Activated CD4-positive, alpha-beta T cell treated with anti-CD3 and anti-CD28 coated beads, Interleukin-2, amount 10 ng/mL, durations not matched to agents 7 days and 5 days (primary cell): Measurements from ENCODE around the gene ASNSD1. TPM values are rescaled to one million over a fixed set of nuclear protein-coding genes. Genes with fewer than 3 reads are reported as not detected.
"Not testable (repeated sequence)": the region's sequence is repeated elsewhere in the genome, so short reads cannot be mapped to it uniquely, and the experiment has no call there.

ENCODE experiments used
- CTCF ChIA-PET: fragments of 350-600 bp; sonication (Branson Sonifier 250); formaldehyde crosslinking; loops from one replicate; lab custom pipeline; 2021; ENCODE audit warnings: antibody characterized with exemption; lab: Charles Lee
- POLR2A ChIA-PET: fragments of 350-600 bp; sonication (Branson Sonifier 250); formaldehyde crosslinking; loops from one replicate; lab custom pipeline; 2021; ENCODE audit warnings: antibody characterized with exemption; lab: Charles Lee
- DNase-seq: peaks from one replicate; pipeline ENCODE4 v3.0.0-alpha.2; 2020
- H3K27ac Mint-ChIP-seq: one replicate; pipeline ENCODE4 v1.8.0; 2021; ENCODE audit warnings: mild to moderate bottlenecking, moderate library complexity, mixed read lengths
- H3K27me3 Mint-ChIP-seq: one replicate; pipeline ENCODE4 v1.8.0; 2021; ENCODE audit warnings: mixed read lengths
- H3K36me3 Mint-ChIP-seq: one replicate; pipeline ENCODE4 v1.8.0; 2021; ENCODE audit warnings: low read depth, mixed read lengths
- H3K4me1 Mint-ChIP-seq: one replicate; pipeline ENCODE4 v1.8.0; 2021; ENCODE audit warnings: mixed read lengths
- H3K4me3 Mint-ChIP-seq: one replicate; pipeline ENCODE4 v1.8.0; 2021; ENCODE audit warnings: mild to moderate bottlenecking, moderate library complexity, mixed read lengths
- H3K9me3 Mint-ChIP-seq: one replicate; pipeline ENCODE4 v1.8.0; 2021; ENCODE audit warnings: mixed read lengths
- total RNA-seq, 2 experiments: library from RNA; stranded (reverse); gene quantifications; one replicate each; pipeline ENCODE4 v1.2.3, GENCODE V29; 2021

The ASNSD1 gene
- total RNA-seq, 2 experiments from 2014 or later: 34.8 to 40.3 TPM

DNA sequence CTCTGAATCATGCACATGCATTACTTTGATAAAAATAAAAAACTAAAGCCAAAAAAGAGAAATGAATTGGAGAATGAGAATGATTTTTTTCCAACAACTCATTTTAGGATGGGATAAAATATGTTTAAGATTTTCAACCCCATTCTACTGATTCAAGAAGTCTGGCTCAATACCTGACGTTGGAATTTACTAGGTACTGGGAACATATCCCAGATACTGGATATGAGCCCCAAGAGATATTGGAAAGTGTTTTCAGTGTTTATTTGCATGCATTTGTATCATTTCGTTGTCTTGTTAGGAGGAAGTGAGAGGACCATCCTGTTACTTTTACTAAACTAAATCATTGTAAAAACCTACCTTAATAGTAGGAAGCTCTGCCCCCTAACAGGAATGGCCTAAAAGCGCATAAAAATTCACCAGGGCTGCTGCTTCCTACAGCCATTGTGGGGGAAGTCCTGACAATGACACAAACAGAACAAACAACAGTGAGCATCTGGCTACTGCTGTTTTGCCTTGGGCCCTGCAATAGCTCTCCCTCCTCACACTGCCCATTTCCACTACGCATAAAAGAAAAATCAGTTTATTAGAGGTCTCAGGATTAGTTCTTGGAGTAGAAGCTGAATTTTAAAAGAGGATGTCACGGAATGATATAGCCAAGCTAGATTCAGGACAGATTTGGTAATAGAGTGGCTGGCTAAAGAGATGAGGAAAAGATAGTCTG is 48.4 kb downstream of the ASNSD1 start:
- H3K4me1 Mint-ChIP-seq: no peaks in the 10 kb centered on the region
- no peaks in the 10 kb centered on the region for H3K27me3 Mint-ChIP-seq
- H3K27ac Mint-ChIP-seq: no peak overlapping the region
- ChIA-PET POLR2A (no interaction called here), CTCF (no interaction called here)
- H3K9me3 Mint-ChIP-seq: peaks cover 8% of the 10 kb centered on the region
- no peak overlapping the region for H3K4me3 Mint-ChIP-seq
- no peak for DNase-seq
- H3K36me3 Mint-ChIP-seq: peaks cover 2% of the 10 kb centered on the region

DNA sequence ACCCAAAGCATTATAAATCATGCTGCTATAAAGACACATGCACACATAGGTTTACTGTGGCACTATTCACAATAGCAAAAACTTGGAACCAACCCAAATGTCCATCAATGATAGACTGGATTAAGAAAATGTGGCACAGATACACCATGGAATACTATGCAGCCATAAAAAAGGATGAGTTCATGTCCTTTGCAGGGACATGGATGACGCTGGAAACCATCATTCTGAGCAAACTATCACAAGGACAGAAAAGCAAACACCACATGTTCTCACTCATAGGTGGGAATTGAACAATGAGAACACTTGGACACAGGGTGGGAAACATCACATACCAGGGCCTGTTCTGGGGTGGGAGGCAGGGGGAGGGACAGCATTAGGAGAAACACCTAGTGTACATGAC is 56.3 kb downstream of the ASNSD1 start:
- CTCF ChIA-PET, H3K27ac Mint-ChIP-seq, H3K36me3 Mint-ChIP-seq, H3K27me3 Mint-ChIP-seq, H3K4me1 Mint-ChIP-seq, H3K4me3 Mint-ChIP-seq, DNase-seq, POLR2A ChIA-PET: not testable (repeated sequence)
- H3K9me3 Mint-ChIP-seq: peaks cover 11% of the 10 kb centered on the region

DNA sequence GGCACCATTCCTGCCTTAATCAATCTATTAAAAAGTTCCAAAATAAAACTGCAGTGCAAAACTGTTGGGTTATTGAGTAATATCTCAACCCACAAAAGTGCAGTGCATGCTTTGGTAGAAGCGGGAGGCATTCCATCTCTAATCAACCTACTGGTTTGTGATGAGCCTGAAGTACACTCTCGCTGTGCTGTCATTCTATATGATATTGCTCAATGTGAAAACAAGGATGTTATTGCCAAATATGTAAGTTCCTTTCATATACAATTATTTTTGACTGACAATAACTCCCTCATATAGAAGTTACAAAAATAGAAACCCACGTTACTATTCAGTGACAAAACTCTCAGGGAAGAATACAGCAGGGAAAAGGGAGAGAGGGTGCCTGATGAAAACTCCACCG is 58.3 kb downstream of the ASNSD1 start:
- POLR2A ChIA-PET: no interaction called here
- H3K4me1 Mint-ChIP-seq: no peaks in the 10 kb centered on the region

More for the DNA sequence above, 58.3 kb downstream of the ASNSD1 start:
- DNase-seq: no peak
- H3K27ac Mint-ChIP-seq: no peak overlapping the region
- no peaks in the 10 kb centered on the region for H3K36me3 Mint-ChIP-seq
- H3K9me3 Mint-ChIP-seq: peaks cover 3% of the 10 kb centered on the region
- H3K27me3 Mint-ChIP-seq: no peaks in the 10 kb centered on the region
- CTCF ChIA-PET: no interaction called here
- no peak overlapping the region for H3K4me3 Mint-ChIP-seq

Other genes starting within 250 kb of the ASNSD1 start
- gene WDR75, start 220.0 kb upstream of the ASNSD1 start, total RNA-seq: 10 to 100 TPM; 47.8 to 49.7 TPM
- 1 to 10 TPM; 2.6 to 3.2 TPM for gene SLC40A1, start 80.7 kb upstream of the ASNSD1 start, total RNA-seq
- gene ANKAR, start 13.2 kb downstream of the ASNSD1 start, total RNA-seq: 1 to 10 TPM; 4.0 to 4.8 TPM
- gene OSGEPL1, start 101.3 kb downstream of the ASNSD1 start, total RNA-seq: 1 to 10 TPM; 7.7 to 7.8 TPM
- 10 to 100 TPM; 65.6 to 81.1 TPM for gene ORMDL1, start 122.9 kb downstream of the ASNSD1 start, total RNA-seq
- 10 to 100 TPM; 26.7 to 35.0 TPM for gene PMS1, start 123.0 kb downstream of the ASNSD1 start, total RNA-seq